Measurements from ENCODE around the gene INVS.
"Not testable (repeated sequence)": the region's sequence is repeated elsewhere in the genome, so short reads cannot be mapped to it uniquely, and the experiment has no call there.

INVS gene

DNA sequence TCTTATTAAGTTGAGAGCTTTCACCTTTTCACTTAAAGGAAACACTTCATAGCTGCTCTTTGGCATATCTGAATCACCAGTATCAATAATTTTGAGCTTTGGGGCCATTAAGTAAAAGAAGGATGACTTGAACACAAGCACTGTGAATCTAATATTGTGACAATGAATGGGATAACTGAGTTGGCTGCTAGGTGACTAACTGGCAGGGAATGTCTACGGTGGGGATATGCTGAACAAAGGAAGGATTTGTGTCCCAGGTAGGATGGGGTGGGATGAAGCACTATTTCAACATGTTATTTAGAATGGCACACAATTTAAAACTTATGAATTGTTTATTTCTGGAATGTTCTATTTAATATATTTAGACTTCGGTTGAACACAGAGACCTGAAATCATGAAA lies 130.1 kb downstream of the INVS start:
- no peaks in the 10 kb centered on the region for H3K9me3 ChIP-seq
- intact Hi-C loops (cut with DNase I; ENCODE audit: low total_unique reads) = no loop called here
- H3K4me1 ChIP-seq = no peaks in the 10 kb centered on the region
- H3K4me3 ChIP-seq = no peak overlapping the region
- H3K27ac ChIP-seq = no peak overlapping the region
- peaks cover 27 to 51% (median 45%) of the 10 kb centered on the region in 3 donors for H3K36me3 ChIP-seq
- TF ChIP-seq, protein P1, sequence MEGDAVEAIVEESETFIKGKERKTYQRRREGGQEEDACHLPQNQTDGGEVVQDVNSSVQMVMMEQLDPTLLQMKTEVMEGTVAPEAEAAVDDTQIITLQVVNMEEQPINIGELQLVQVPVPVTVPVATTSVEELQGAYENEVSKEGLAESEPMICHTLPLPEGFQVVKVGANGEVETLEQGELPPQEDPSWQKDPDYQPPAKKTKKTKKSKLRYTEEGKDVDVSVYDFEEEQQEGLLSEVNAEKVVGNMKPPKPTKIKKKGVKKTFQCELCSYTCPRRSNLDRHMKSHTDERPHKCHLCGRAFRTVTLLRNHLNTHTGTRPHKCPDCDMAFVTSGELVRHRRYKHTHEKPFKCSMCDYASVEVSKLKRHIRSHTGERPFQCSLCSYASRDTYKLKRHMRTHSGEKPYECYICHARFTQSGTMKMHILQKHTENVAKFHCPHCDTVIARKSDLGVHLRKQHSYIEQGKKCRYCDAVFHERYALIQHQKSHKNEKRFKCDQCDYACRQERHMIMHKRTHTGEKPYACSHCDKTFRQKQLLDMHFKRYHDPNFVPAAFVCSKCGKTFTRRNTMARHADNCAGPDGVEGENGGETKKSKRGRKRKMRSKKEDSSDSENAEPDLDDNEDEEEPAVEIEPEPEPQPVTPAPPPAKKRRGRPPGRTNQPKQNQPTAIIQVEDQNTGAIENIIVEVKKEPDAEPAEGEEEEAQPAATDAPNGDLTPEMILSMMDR (IDR thresholded peaks at IDR 0.05) = no peak
- H3K27me3 ChIP-seq = no peaks in the 10 kb centered on the region
- DNase-seq = no peak

DNA sequence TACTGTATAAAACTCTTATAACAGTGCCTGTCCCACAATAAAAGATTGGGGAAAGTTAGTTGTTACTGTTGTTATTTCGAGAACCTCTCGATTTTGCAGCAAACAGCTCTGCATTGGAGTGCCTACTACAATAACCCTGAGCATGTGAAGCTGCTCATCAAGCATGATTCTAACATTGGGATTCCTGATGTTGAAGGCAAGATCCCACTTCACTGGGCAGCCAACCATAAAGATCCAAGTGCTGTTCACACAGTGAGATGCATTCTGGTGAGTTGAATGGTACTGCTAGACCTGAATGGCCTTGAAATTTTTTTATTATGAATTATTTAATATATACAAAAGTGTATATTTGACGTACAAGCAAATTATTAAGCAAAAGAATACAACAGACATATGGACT lies 130.5 kb downstream of the INVS start:
- Histone ChIP-seq H3K36me3 (peaks cover 27 to 51% (median 45%) of the 10 kb centered on the region in 3 donors), H3K27me3 (no peaks in the 10 kb centered on the region), H3K4me1 (no peaks in the 10 kb centered on the region), H3K27ac (no peak overlapping the region), H3K4me3 (no peak overlapping the region), H3K9me3 (no peaks in the 10 kb centered on the region)
- intact Hi-C loops (cut with DNase I; ENCODE audit: low total_unique reads) = no loop called here
- TF ChIP-seq, protein P1 (IDR thresholded peaks at IDR 0.05) = no peak
- DNase-seq = no peak

DNA sequence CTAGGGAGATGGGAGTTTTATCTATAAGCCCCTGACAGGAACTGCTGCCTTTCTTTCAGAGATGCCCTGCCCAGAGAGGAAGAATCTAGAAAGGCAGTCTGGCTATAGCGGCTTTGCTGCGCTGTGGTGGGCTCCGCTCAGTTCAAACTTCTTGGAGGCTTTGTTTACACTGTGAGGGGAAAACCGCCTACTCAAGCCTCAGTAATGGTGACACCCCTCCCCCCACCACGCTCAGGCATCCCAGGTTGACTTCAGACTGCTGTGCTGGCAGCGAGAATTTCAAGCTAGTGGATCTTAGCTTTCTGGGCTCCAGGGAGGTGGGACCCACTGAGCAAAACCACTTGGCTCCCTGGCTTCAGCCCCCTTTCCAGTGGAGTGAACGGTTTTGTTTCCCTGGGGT lies 137.9 kb downstream of the INVS start:
- intact Hi-C loops (cut with DNase I; ENCODE audit: low total_unique reads); H3K9me3 ChIP-seq; H3K4me3 ChIP-seq; H3K4me1 ChIP-seq; H3K27me3 ChIP-seq; DNase-seq; H3K27ac ChIP-seq: not testable (repeated sequence)
- peaks cover 14 to 26% (median 15%) of the 10 kb centered on the region in 3 donors for H3K36me3 ChIP-seq

DNA sequence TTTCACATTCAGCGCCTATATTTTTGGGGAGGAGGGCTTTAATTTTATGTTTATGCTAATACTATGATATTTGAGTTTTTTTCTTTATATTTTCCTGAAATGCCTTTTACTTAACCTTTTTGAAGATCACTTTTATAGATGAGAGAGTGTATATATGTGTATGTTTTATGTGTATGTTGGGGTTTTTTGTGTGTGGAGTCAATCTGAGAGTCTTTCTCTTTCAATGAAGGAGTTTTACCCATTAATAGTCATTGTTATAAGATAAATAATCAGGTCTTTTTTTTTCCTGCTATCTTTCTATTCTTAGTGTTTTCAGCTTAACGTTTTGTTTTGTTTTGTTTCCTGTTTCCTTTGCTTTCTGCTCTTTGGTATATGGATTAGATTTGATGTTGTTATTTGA lies 141.5 kb downstream of the INVS start:
- Histone ChIP-seq H3K27me3 (no peaks in the 10 kb centered on the region), H3K36me3 (peaks cover 15 to 40% (median 34%) of the 10 kb centered on the region in 3 donors), H3K27ac (no peak overlapping the region), H3K4me3 (no peak overlapping the region), H3K9me3 (no peaks in the 10 kb centered on the region), H3K4me1 (no peaks in the 10 kb centered on the region)
- intact Hi-C loops (cut with DNase I; ENCODE audit: low total_unique reads) = no loop called here
- DNase-seq = no peak
- TF ChIP-seq, protein P1 (IDR thresholded peaks at IDR 0.05) = no peak

DNA sequence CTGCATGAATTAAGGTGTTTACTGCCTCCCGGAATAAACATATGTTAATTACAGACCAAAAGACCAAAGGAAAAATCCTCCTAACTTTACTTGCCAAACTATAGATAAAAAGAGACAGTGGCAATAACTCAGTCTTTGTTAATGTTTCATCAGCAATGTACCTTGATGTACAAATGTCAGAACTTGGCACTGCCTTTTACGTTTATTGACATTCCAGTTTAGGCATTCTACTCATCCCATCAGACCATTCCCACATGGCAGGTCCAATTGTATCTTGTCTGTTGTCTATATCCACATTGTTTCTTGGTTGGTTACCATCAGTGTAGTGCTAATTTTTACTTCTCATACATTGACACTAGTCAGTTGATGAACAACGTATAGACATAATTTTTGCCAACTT lies 168.2 kb downstream of the INVS start:
- Histone ChIP-seq H3K9me3 (no peaks in the 10 kb centered on the region), H3K27me3 (no peaks in the 10 kb centered on the region), H3K36me3 (peaks cover 19 to 27% (median 25%) of the 10 kb centered on the region in 3 donors), H3K4me1 (no peaks in the 10 kb centered on the region), H3K27ac (no peak overlapping the region), H3K4me3 (no peak overlapping the region)
- DNase-seq = no peak
- TF ChIP-seq, protein P1 (IDR thresholded peaks at IDR 0.05) = no peak
- intact Hi-C loops (cut with DNase I; ENCODE audit: low total_unique reads) = no loop called here

DNA sequence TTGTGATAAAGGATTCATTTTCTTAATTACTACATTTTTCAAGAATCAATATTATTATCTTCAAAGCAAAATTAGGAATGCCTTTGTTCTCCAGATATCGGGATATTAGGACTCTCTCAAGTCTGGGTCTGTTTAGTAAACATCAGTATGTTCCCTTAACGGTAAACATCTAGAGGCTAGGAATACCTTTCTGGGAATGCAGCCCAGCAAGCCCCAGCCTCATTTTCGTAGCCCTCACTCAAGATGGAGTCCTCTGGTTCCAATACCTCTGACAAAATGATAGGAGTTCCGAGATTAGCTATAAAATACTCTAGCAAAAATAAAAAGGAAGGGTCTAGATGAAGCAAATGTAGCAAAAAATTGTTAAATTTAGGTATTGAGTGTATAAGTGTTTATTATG lies 169.2 kb downstream of the INVS start:
- peaks cover 27 to 35% (median 34%) of the 10 kb centered on the region in 3 donors for H3K36me3 ChIP-seq
- intact Hi-C loops (cut with DNase I; ENCODE audit: low total_unique reads) = no loop called here
- TF ChIP-seq, protein P1 (IDR thresholded peaks at IDR 0.05) = no peak
- no peaks in the 10 kb centered on the region for H3K9me3 ChIP-seq
- no peaks in the 10 kb centered on the region for H3K27me3 ChIP-seq
- H3K27ac ChIP-seq = no peak overlapping the region
- H3K4me3 ChIP-seq = no peak overlapping the region
- DNase-seq = no peak
- no peaks in the 10 kb centered on the region for H3K4me1 ChIP-seq

Data from tibial artery (tissue), 4 donors.